ENCODE data around the gene RASGRP4.
"Not testable (repeated sequence)": the region's sequence is repeated elsewhere in the genome, so short reads cannot be mapped to it uniquely, and the experiment has no call there.

Gene RASGRP4

DNA sequence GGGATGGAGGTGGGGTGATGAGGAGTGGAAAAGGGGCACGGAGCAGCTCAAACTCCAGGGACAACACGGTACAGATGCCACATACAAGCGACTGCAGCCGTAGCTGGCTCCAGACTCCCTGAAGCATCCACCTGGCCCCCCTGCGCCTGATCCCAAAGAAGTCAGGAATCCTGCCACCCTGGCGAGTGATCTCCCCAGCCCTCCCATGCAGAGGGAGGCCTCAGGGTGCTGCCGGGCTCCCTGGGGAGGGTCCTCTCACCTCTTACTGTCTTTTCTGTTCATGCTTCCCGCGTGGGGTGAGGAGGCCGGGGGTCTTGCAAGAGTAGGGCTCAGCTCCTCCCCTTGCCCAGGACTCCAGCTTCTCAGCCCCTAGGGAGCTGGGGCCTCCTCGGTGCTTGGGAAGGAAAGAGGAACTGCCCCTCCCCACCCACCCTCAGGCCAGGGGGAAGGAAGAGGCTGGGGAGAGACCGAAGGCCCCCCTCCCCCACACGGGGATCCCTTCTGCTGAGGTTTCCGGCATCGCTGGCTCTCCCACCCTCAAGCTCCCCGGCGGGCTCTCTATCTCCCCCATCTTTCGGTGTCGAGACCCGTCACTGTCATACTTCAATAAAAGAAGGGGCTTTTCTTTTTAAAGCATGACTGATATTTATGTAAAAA is at the start of gene RASGRP4:
TSS of gene RASGRP4 (minus strand) at position 410 of the 657 bp plus-strand sequence. CDS start at position 282, 128 bp downstream.
- Histone ChIP-seq H3K9me3 (ENCODE audit: control insufficient read depth, low read depth, low read length) (no peaks in the 10 kb centered on the region), H3K4me1 (ENCODE audit: control insufficient read depth, low read depth, low read length) (peaks cover 13% of the 10 kb centered on the region), H3K27ac (ENCODE audit: low read length) (no peak within 1 kb of the TSS), H3K27me3 (ENCODE audit: control insufficient read depth, insufficient read depth, low read length) (no peaks in the 10 kb centered on the region), H3K36me3 (ENCODE audit: control insufficient read depth, low read depth, low read length) (no peaks in the 10 kb centered on the region), H3K4me3 (ENCODE audit: low read length) (no peak within 1 kb of the TSS), H3K9ac (ENCODE audit: low read length) (no peak within 1 kb of the TSS)

GRCh38 chr19:38475176-38475575 is 49.2 kb upstream of the RASGRP4 start:
- H3K9ac ChIP-seq (ENCODE audit: low read length) = no peak overlapping the region
- H3K27ac ChIP-seq (ENCODE audit: low read length) = no peak overlapping the region
- H3K4me3 ChIP-seq (ENCODE audit: low read length) = no peak overlapping the region
- H3K27me3 ChIP-seq (ENCODE audit: control insufficient read depth, insufficient read depth, low read length) = no peaks in the 10 kb centered on the region
- no peaks in the 10 kb centered on the region for H3K9me3 ChIP-seq (ENCODE audit: control insufficient read depth, low read depth, low read length)
- H3K4me1 ChIP-seq (ENCODE audit: control insufficient read depth, low read depth, low read length) = no peaks in the 10 kb centered on the region
- H3K36me3 ChIP-seq (ENCODE audit: control insufficient read depth, low read depth, low read length) = peaks cover 27% of the 10 kb centered on the region

GRCh38 chr19:38473201-38473600 is 47.2 kb upstream of the RASGRP4 start:
- H3K4me1 ChIP-seq (ENCODE audit: control insufficient read depth, low read depth, low read length) = no peaks in the 10 kb centered on the region
- no peaks in the 10 kb centered on the region for H3K9me3 ChIP-seq (ENCODE audit: control insufficient read depth, low read depth, low read length)
- H3K9ac ChIP-seq (ENCODE audit: low read length) = no peak overlapping the region
- no peaks in the 10 kb centered on the region for H3K27me3 ChIP-seq (ENCODE audit: control insufficient read depth, insufficient read depth, low read length)
- peaks cover 36% of the 10 kb centered on the region for H3K36me3 ChIP-seq (ENCODE audit: control insufficient read depth, low read depth, low read length)
- H3K4me3 ChIP-seq (ENCODE audit: low read length) = no peak overlapping the region
- H3K27ac ChIP-seq (ENCODE audit: low read length) = no peak overlapping the region

GRCh38 chr19:38472725-38473124 is 46.7 kb upstream of the RASGRP4 start:
- not testable (repeated sequence) for H3K4me1 ChIP-seq (ENCODE audit: control insufficient read depth, low read depth, low read length); H3K4me3 ChIP-seq (ENCODE audit: low read length); H3K9me3 ChIP-seq (ENCODE audit: control insufficient read depth, low read depth, low read length); H3K9ac ChIP-seq (ENCODE audit: low read length); H3K27ac ChIP-seq (ENCODE audit: low read length); H3K27me3 ChIP-seq (ENCODE audit: control insufficient read depth, insufficient read depth, low read length)
- peaks cover 40% of the 10 kb centered on the region for H3K36me3 ChIP-seq (ENCODE audit: control insufficient read depth, low read depth, low read length)

DNA sequence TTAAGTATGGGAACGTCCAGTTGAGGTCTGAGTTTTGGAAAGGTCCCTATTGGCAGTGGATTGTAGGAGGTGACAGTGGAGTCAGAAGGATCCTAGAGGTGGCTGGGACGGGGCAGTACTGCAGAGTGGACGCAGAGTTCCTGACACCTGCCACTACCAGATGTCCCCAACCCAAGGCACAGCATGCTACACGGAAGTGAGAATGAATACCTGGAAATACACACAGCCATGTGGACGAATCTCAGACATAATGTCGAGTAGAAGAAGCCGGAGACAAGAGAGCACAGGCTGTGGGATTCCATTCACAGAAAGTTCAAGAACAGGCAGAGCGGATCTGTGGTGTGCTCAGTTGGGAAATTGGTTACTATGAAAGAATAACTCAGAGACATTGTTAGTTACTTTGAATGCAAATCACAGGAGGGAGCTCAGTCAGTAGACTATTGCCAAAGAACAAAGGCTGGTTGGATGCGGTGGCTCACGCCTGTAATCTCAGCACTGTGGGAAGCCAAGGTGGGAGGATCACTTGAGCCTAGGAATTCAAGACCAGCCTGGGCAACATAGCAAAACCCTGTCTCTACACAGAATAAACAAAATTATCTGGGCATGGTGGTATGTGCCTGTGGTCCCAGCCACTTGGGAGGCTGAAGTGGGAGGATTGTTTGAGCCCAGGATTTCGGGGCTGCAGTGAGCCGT is 44.9 kb upstream of the RASGRP4 start:
- Histone ChIP-seq H3K27ac (ENCODE audit: low read length) (no peak overlapping the region), H3K27me3 (ENCODE audit: control insufficient read depth, insufficient read depth, low read length) (no peaks in the 10 kb centered on the region), H3K4me3 (ENCODE audit: low read length) (no peak overlapping the region), H3K4me1 (ENCODE audit: control insufficient read depth, low read depth, low read length) (no peaks in the 10 kb centered on the region), H3K36me3 (ENCODE audit: control insufficient read depth, low read depth, low read length) (peaks cover 45% of the 10 kb centered on the region), H3K9me3 (ENCODE audit: control insufficient read depth, low read depth, low read length) (no peaks in the 10 kb centered on the region), H3K9ac (ENCODE audit: low read length) (no peak overlapping the region)

DNA sequence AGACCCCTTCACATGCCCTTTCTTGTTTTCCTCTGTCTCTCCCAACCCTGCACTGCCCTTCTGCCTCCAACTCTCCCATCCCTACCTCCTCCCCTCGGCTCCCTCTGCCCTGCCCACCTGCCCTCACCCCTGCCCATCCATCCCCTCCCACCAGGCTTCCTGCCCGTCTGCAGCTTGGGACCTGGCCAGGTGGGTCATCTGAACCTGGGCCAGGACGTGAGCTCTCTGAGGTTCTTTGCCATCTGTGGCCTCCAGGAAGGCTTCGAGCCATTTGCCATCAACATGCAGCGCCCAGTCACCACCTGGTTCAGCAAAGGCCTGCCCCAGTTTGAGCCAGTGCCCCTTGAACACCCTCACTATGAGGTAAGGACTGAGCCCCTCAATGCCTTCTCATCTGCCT is 43.1 kb upstream of the RASGRP4 start:
- H3K27ac ChIP-seq (ENCODE audit: low read length) = no peak overlapping the region
- no peak overlapping the region for H3K4me3 ChIP-seq (ENCODE audit: low read length)
- no peaks in the 10 kb centered on the region for H3K9me3 ChIP-seq (ENCODE audit: control insufficient read depth, low read depth, low read length)
- peaks cover 45% of the 10 kb centered on the region for H3K36me3 ChIP-seq (ENCODE audit: control insufficient read depth, low read depth, low read length)
- no peaks in the 10 kb centered on the region for H3K27me3 ChIP-seq (ENCODE audit: control insufficient read depth, insufficient read depth, low read length)
- no peak overlapping the region for H3K9ac ChIP-seq (ENCODE audit: low read length)
- H3K4me1 ChIP-seq (ENCODE audit: control insufficient read depth, low read depth, low read length) = no peaks in the 10 kb centered on the region

GRCh38 chr19:38467541-38468525 is 41.8 kb upstream of the RASGRP4 start:
- no peak overlapping the region for H3K9ac ChIP-seq (ENCODE audit: low read length)
- H3K4me1 ChIP-seq (ENCODE audit: control insufficient read depth, low read depth, low read length) = no peaks in the 10 kb centered on the region
- H3K36me3 ChIP-seq (ENCODE audit: control insufficient read depth, low read depth, low read length) = peaks cover 41% of the 10 kb centered on the region
- H3K4me3 ChIP-seq (ENCODE audit: low read length) = no peak overlapping the region
- H3K9me3 ChIP-seq (ENCODE audit: control insufficient read depth, low read depth, low read length) = no peaks in the 10 kb centered on the region
- no peaks in the 10 kb centered on the region for H3K27me3 ChIP-seq (ENCODE audit: control insufficient read depth, insufficient read depth, low read length)
- H3K27ac ChIP-seq (ENCODE audit: low read length) = no peak overlapping the region

DNA sequence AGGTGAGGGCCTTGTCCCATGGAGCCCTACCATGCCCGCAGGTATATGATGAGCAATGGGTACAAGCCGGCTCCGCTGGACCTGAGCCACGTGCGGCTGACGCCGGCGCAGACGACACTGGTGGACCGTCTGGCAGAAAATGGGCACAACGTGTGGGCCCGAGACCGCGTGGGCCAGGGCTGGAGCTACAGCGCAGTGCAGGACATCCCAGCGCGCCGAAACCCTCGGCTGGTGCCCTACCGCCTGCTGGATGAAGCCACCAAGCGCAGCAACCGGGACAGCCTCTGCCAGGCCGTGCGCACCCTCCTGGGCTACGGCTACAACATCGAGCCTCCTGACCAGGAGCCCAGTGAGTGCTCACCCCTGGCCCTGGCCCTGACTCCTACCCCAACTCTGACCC is 40.0 kb upstream of the RASGRP4 start:
- Histone ChIP-seq H3K9ac (ENCODE audit: low read length) (no peak overlapping the region), H3K4me3 (ENCODE audit: low read length) (no peak overlapping the region), H3K4me1 (ENCODE audit: control insufficient read depth, low read depth, low read length) (no peaks in the 10 kb centered on the region), H3K27ac (ENCODE audit: low read length) (no peak overlapping the region), H3K9me3 (ENCODE audit: control insufficient read depth, low read depth, low read length) (no peaks in the 10 kb centered on the region), H3K36me3 (ENCODE audit: control insufficient read depth, low read depth, low read length) (peaks cover 49% of the 10 kb centered on the region), H3K27me3 (ENCODE audit: control insufficient read depth, insufficient read depth, low read length) (no peaks in the 10 kb centered on the region)

DNA sequence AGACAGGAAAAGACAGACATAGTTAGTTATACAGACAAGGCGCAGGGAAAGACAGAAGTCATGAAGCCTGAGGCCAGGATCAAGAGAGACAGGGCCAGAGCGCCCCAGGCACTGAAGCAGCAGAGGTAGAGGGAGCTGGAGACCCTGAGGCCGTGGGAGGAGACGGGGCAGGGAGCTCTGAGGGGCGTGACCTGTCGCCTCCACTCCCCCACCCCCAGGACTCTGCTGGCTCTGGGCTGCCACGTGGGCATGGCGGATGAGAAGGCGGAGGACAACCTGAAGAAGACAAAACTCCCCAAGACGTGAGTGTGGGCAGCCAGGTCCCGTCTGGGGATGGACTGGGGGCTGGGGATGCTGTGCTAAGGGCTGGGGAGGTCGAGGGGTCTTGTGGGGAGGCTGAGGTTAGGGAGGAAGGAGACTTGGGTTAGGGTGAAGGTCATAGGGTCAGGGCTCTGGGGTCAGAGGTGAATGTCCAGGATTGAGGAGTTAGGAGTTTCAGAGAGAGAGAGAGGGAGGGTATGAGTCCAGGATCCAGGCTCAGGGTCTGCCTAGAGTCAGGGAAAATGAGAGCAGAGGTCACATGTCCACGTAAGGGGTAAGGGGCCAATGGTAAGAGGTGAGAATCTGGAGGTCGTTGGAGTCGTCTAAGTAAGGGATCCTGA is 38.5 kb upstream of the RASGRP4 start:
- no peak overlapping the region for H3K27ac ChIP-seq (ENCODE audit: low read length)
- H3K9me3 ChIP-seq (ENCODE audit: control insufficient read depth, low read depth, low read length) = no peaks in the 10 kb centered on the region
- no peaks in the 10 kb centered on the region for H3K4me1 ChIP-seq (ENCODE audit: control insufficient read depth, low read depth, low read length)
- H3K4me3 ChIP-seq (ENCODE audit: low read length) = no peak overlapping the region
- H3K36me3 ChIP-seq (ENCODE audit: control insufficient read depth, low read depth, low read length) = peaks cover 47% of the 10 kb centered on the region
- H3K27me3 ChIP-seq (ENCODE audit: control insufficient read depth, insufficient read depth, low read length) = no peaks in the 10 kb centered on the region
- no peak overlapping the region for H3K9ac ChIP-seq (ENCODE audit: low read length)

GRCh38 chr19:38463365-38463764 is 37.3 kb upstream of the RASGRP4 start:
- H3K4me3 ChIP-seq (ENCODE audit: low read length) = no peak overlapping the region
- H3K27me3 ChIP-seq (ENCODE audit: control insufficient read depth, insufficient read depth, low read length) = no peaks in the 10 kb centered on the region
- H3K36me3 ChIP-seq (ENCODE audit: control insufficient read depth, low read depth, low read length) = peaks cover 45% of the 10 kb centered on the region
- H3K4me1 ChIP-seq (ENCODE audit: control insufficient read depth, low read depth, low read length) = no peaks in the 10 kb centered on the region
- H3K9ac ChIP-seq (ENCODE audit: low read length) = no peak overlapping the region
- H3K27ac ChIP-seq (ENCODE audit: low read length) = no peak overlapping the region
- no peaks in the 10 kb centered on the region for H3K9me3 ChIP-seq (ENCODE audit: control insufficient read depth, low read depth, low read length)

- Histone ChIP-seq H3K4me3 (ENCODE audit: low read length) (no peak overlapping the region), H3K4me1 (ENCODE audit: control insufficient read depth, low read depth, low read length) (no peaks in the 10 kb centered on the region), H3K27ac (ENCODE audit: low read length) (no peak overlapping the region), H3K36me3 (ENCODE audit: control insufficient read depth, low read depth, low read length) (peaks cover 48% of the 10 kb centered on the region), H3K9me3 (ENCODE audit: control insufficient read depth, low read depth, low read length) (no peaks in the 10 kb centered on the region), H3K27me3 (ENCODE audit: control insufficient read depth, insufficient read depth, low read length) (no peaks in the 10 kb centered on the region), H3K9ac (ENCODE audit: low read length) (no peak overlapping the region)
Measured at GRCh38 chr19:38458991-38459390, 33.0 kb upstream of the RASGRP4 start.
